IMR-90 (cell line): Measurements from ENCODE around the gene MTOR. TPM values are rescaled to one million over a fixed set of nuclear protein-coding genes. Genes with fewer than 3 reads are reported as not detected.

Source experiments
- ATAC-seq: fragments of 200-7000 bp; cut with Tn5 transposase; 2 replicates; pipeline ENCODE4 v1.9.1; 2020; ENCODE audit warnings: low read depth, mild to moderate bottlenecking, moderate library complexity
- BruUV-seq: library from RNA; stranded (reverse); fragments of 400-500 nt; replicated peaks from 2 replicates; lab custom pipeline; 2021; lab: Mats Ljungman, UMichigan
- CTCF ChIA-PET: fragments of 300-600 bp; formaldehyde crosslinking; extraction: SDS; loops from one replicate; lab custom pipeline; 2021; ENCODE audit warnings: antibody characterized with exemption; lab: Yijun Ruan, JAX
- POLR2A ChIA-PET: fragments of 300-600 bp; sonication (Branson Sonifier 250); formaldehyde crosslinking; loops from one replicate; lab custom pipeline; 2022; ENCODE audit warnings: antibody characterized with exemption; ENCODE audit not compliant: unreplicated experiment; lab: Charles Lee
- DNase-seq: peaks from one replicate; pipeline ENCODE4 v3.0.0; 2013
- H2AFZ ChIP-seq: replicated peaks from 2 replicates; pipeline ENCODE3; 2013; ENCODE audit warnings: low read length, mild to moderate bottlenecking; ENCODE audit not compliant: poor library complexity
- H2AK5ac ChIP-seq: 2 replicates; pipeline ENCODE4 v1.6.1; 2013; ENCODE audit warnings: low read depth, low read length, inconsistent platforms
- H2AK9ac ChIP-seq: replicated peaks from 2 replicates; pipeline ENCODE3; 2013; ENCODE audit warnings: mild to moderate bottlenecking, low read depth, low read length, moderate library complexity; ENCODE audit not compliant: poor library complexity
- H2BK120ac ChIP-seq: 2 replicates; pipeline ENCODE4 v1.6.1; 2013; ENCODE audit warnings: low read depth, low read length, inconsistent platforms
- H2BK15ac ChIP-seq: 3 replicates; pipeline ENCODE4 v1.6.1; 2013; ENCODE audit warnings: low read depth, low read length, inconsistent platforms
- H2BK20ac ChIP-seq: 2 replicates; pipeline ENCODE4 v1.6.1; 2013; ENCODE audit warnings: low read depth, mild to moderate bottlenecking, inconsistent platforms, low read length, moderate library complexity
- H2BK5ac ChIP-seq: 2 replicates; pipeline ENCODE4 v1.6.1; 2013; ENCODE audit warnings: mild to moderate bottlenecking, low read depth, low read length, inconsistent platforms; ENCODE audit not compliant: poor library complexity, severe bottlenecking
- H3K14ac ChIP-seq: replicated peaks from 2 replicates; pipeline ENCODE4 v1.6.1; 2013; ENCODE audit warnings: low read depth, low read length, inconsistent platforms
- H3K18ac ChIP-seq: 2 replicates; pipeline ENCODE4 v1.6.1; 2013; ENCODE audit warnings: low read depth, low read length, control low read depth
- H3K23ac ChIP-seq: 2 replicates; pipeline ENCODE4 v1.6.1; 2013; ENCODE audit warnings: low read depth, low read length, inconsistent platforms
- H3K27ac ChIP-seq: 2 replicates; pipeline ENCODE4 v1.5.1; 2013; ENCODE audit warnings: mild to moderate bottlenecking, control low read depth, low read length; ENCODE audit not compliant: insufficient read depth
- H3K27me3 ChIP-seq: 2 replicates; pipeline ENCODE4 v1.6.1; 2013; ENCODE audit warnings: low read length; ENCODE audit not compliant: control insufficient read depth, insufficient read depth
- H3K36me3 ChIP-seq: 2 replicates; pipeline ENCODE4 v1.6.1; 2013; ENCODE audit warnings: low read length, mixed read lengths; ENCODE audit not compliant: control insufficient read depth, insufficient read depth
- H3K4ac ChIP-seq: 2 replicates; pipeline ENCODE4 v1.6.1; 2013; ENCODE audit warnings: low read depth, low read length, inconsistent platforms
- H3K4me1 ChIP-seq: 2 replicates; pipeline ENCODE4 v1.6.1; 2013; ENCODE audit warnings: low read length, mixed read lengths; ENCODE audit not compliant: control insufficient read depth, insufficient read depth
- H3K4me2 ChIP-seq: 2 replicates; pipeline ENCODE4 v1.6.1; 2013; ENCODE audit warnings: low read depth, mild to moderate bottlenecking, control low read depth, low read length, moderate library complexity
- H3K4me3 ChIP-seq: 2 replicates; pipeline ENCODE4 v1.5.1; 2013; ENCODE audit warnings: low read depth, mild to moderate bottlenecking, control low read depth, low read length, moderate library complexity; ENCODE audit not compliant: insufficient read depth
- H3K56ac ChIP-seq: 2 replicates; pipeline ENCODE4 v1.6.1; 2013; ENCODE audit warnings: low read length, inconsistent platforms; ENCODE audit not compliant: insufficient read depth; ENCODE audit errors: extremely low read depth
- H3K79me1 ChIP-seq, 2 experiments: 2 replicates each; pipeline ENCODE4 v1.6.1; 2013; ENCODE audit warnings: low read length in 2 of 2, inconsistent platforms in 1 of 2, low read depth in 1 of 2
- H3K9ac ChIP-seq: 2 replicates; pipeline ENCODE4 v1.6.1; 2013; ENCODE audit warnings: low read depth, low read length, control low read depth
- H3K9me1 ChIP-seq: 2 replicates; pipeline ENCODE4 v1.6.1; 2013; ENCODE audit warnings: low read length, inconsistent platforms; ENCODE audit not compliant: insufficient read depth
- H3K9me3 ChIP-seq: 2 replicates; pipeline ENCODE4 v1.6.1; 2013; ENCODE audit warnings: low read length; ENCODE audit not compliant: control insufficient read depth, insufficient read depth
- H4K20me1 ChIP-seq: 2 replicates; pipeline ENCODE4 v1.6.1; 2013; ENCODE audit warnings: low read length, inconsistent platforms; ENCODE audit not compliant: insufficient read depth
- H4K5ac ChIP-seq: 2 replicates; pipeline ENCODE4 v1.6.1; 2013; ENCODE audit warnings: mild to moderate bottlenecking, low read depth, low read length, control low read depth
- H4K8ac ChIP-seq, 2 experiments: 2 replicates each; pipeline ENCODE4 v1.6.1; 2013; ENCODE audit warnings: low read depth in 2 of 2, low read length in 2 of 2, control low read depth in 1 of 2, inconsistent platforms in 1 of 2
- H4K91ac ChIP-seq: 2 replicates; pipeline ENCODE4 v1.6.1; 2013; ENCODE audit warnings: low read depth, low read length, inconsistent platforms; ENCODE audit not compliant: insufficient read depth
- BHLHE40 ChIP-seq: fragments of 150-350 bp; IDR thresholded peaks from 2 replicates; pipeline ENCODE4 v1.6.1; 2016; ENCODE audit warnings: mild to moderate bottlenecking, low read depth, low read length
- CEBPB ChIP-seq: IDR thresholded peaks from 2 replicates; pipeline ENCODE4 v1.6.1; 2012; ENCODE audit warnings: low read depth, low read length, improper control_type of control experiment
- CHD1 ChIP-seq: IDR thresholded peaks from 2 replicates; pipeline ENCODE4 v1.6.1; 2012; ENCODE audit warnings: low read depth, low read length, improper control_type of control experiment
- CTCF ChIP-seq: conservative IDR thresholded peaks from 2 replicates; pipeline ENCODE4 v1.5.1; 2012; ENCODE audit warnings: mild to moderate bottlenecking, low read depth, low read length, improper control_type of control experiment
- ELK1 ChIP-seq: fragments of 150-350 bp; IDR thresholded peaks from 2 replicates; pipeline ENCODE4 v1.6.1; 2016; ENCODE audit warnings: low read depth, mild to moderate bottlenecking, low read length, moderate library complexity, borderline replicate concordance
- FOS ChIP-seq: fragments of 150-350 bp; IDR thresholded peaks from 2 replicates; pipeline ENCODE4 v1.6.1; 2016; ENCODE audit warnings: low read depth, low read length
- MAFK ChIP-seq: IDR thresholded peaks from 2 replicates; pipeline ENCODE4 v1.6.1; 2012; ENCODE audit warnings: low read depth, low read length, improper control_type of control experiment
- MAZ ChIP-seq: IDR thresholded peaks from 2 replicates; pipeline ENCODE4 v1.6.1; 2012; ENCODE audit warnings: low read depth, mild to moderate bottlenecking, low read length, improper control_type of control experiment, moderate library complexity, borderline replicate concordance
- MXI1 ChIP-seq: IDR thresholded peaks from 2 replicates; pipeline ENCODE4 v1.6.1; 2012; ENCODE audit warnings: low read depth, mild to moderate bottlenecking, low read length, moderate library complexity, borderline replicate concordance
- NFE2L2 ChIP-seq: fragments of 150-350 bp; IDR thresholded peaks from 2 replicates; pipeline ENCODE4 v1.6.1; 2016; ENCODE audit warnings: low read depth, mild to moderate bottlenecking, low read length
- POLR2A ChIP-seq: IDR thresholded peaks from 2 replicates; pipeline ENCODE4 v1.6.1; 2012; ENCODE audit warnings: mild to moderate bottlenecking, low read depth, low read length
- RAD21 ChIP-seq: IDR thresholded peaks from 2 replicates; pipeline ENCODE4 v1.6.1; 2012; ENCODE audit warnings: low read length, improper control_type of control experiment
- RCOR1 ChIP-seq: IDR thresholded peaks from 2 replicates; pipeline ENCODE4 v1.6.1; 2012; ENCODE audit warnings: mild to moderate bottlenecking, low read length, improper control_type of control experiment; ENCODE audit not compliant: insufficient replicate concordance
- RFX5 ChIP-seq: IDR thresholded peaks from 2 replicates; pipeline ENCODE4 v1.8.0; 2012; ENCODE audit warnings: low read depth, mild to moderate bottlenecking, low read length, moderate library complexity
- SMC3 ChIP-seq: fragments of 150-350 bp; IDR thresholded peaks from 2 replicates; pipeline ENCODE4 v1.6.1; 2016; ENCODE audit warnings: low read depth, mild to moderate bottlenecking, antibody characterized with exemption, low read length, moderate library complexity
- USF2 ChIP-seq: fragments of 150-350 bp; IDR thresholded peaks from 2 replicates; pipeline ENCODE4 v1.6.1; 2017; ENCODE audit warnings: mild to moderate bottlenecking, antibody characterized with exemption, low read length, low read depth
- WGBS, 2 experiments: methylation state at CpG; one replicate each; pipeline versions ENCODE4 v1.1.5 to v1.1.7; 2013; ENCODE audit warnings: missing lambda C conversion rate in 2 of 2; ENCODE audit not compliant: insufficient read length in 1 of 2; ENCODE audit errors: extremely low coverage in 2 of 2; 5-methylcytosine and 5-hydroxymethylcytosine counted together
- dilution Hi-C: fragments of 300-500 bp; cut with HindIII; formaldehyde crosslinking; loops from one replicate; pipeline ENCODE4 v1.14.3; 2018; ENCODE audit warnings: low sequenced_read_pairs; ENCODE audit not compliant: unreplicated experiment
- in situ Hi-C: fragments of 300-500 bp; cut with MboI; formaldehyde crosslinking; loops from 3 replicates; pipeline ENCODE4 v1.14.3; 2019; ENCODE audit warnings: low sequenced_read_pairs, inconsistent platforms, mixed read lengths
- intact Hi-C: fragments of 100-400 bp; cut with micrococcal nuclease; formaldehyde crosslinking; loops from 2 replicates; pipeline ENCODE4 v1.10.0; 2022
- polyA plus RNA-seq, 3 experiments: library from polyadenylated mRNA; depleted of rRNA; stranded (reverse); fragments of >200 nt; gene quantifications; 2 replicates each; pipeline ENCODE4 v1.2.3, GENCODE V29; 2012; ENCODE audit warnings: low replicate concordance in 1 of 3
- total RNA-seq: library from RNA; depleted of rRNA; stranded (reverse); fragments of >200 nt; gene quantifications from 2 replicates; pipeline ENCODE4 v1.2.3, GENCODE V29; 2012

Gene MTOR
- total and polyA plus RNA-seq, 2 of the 4 experiments (the other 2 are of a cell fraction), result 19.2 to 36.7 TPM

GRCh38 chr1:11058026-11058425, 204.3 kb downstream of the MTOR start:
- H3K79me1 ChIP-seq, result peaks cover 24 to 48% of the 10 kb centered on the region in 2 experiments
- no peak overlapping the region for H2BK120ac ChIP-seq
- H3K4me2 ChIP-seq, result no peak overlapping the region
- H2AK5ac ChIP-seq, result no peak overlapping the region
- H2BK5ac ChIP-seq, result no peak overlapping the region
- WGBS, 2 experiments, result 90% methylated on average over 11 of the region's 14 CpGs; no CpG with 5 or more reads in 1 of the 2 experiments
- ChIA-PET POLR2A (interaction anchor here (0.6 kb wide), 1 partner anchor 764 kb away, joined by 3 read pairs; no protein-coding TSS in a partner anchor), CTCF (interaction anchor here (1.4 kb wide), 1 partner anchor 20 kb away, joined by 5 read pairs; no protein-coding TSS in a partner anchor)
- BruUV-seq, result no TSS peak
- ATAC-seq, result no peak
- H2BK20ac ChIP-seq, result no peak overlapping the region
- H3K14ac ChIP-seq, result no peak overlapping the region
- no peaks in the 10 kb centered on the region for H3K9me3 ChIP-seq
- TF ChIP-seq CEBPB, result no peak
- TF ChIP-seq SMC3, result no peak
- no peak for TF ChIP-seq ELK1
- TF ChIP-seq FOS, result no peak
- no peak for TF ChIP-seq BHLHE40
- no peak for TF ChIP-seq CTCF
- TF ChIP-seq POLR2A, result no peak
- TF ChIP-seq RCOR1, result no peak
- TF ChIP-seq RAD21, result no peak
- TF ChIP-seq MXI1, result no peak
- TF ChIP-seq MAFK, result no peak
- TF ChIP-seq NFE2L2, result no peak
- no peak for TF ChIP-seq RFX5
- no peak for TF ChIP-seq MAZ
- no peak for TF ChIP-seq CHD1
- TF ChIP-seq USF2, result no peak
- no peak overlapping the region for H3K4me3 ChIP-seq
- no peak overlapping the region for H3K27ac ChIP-seq
- peaks cover 8% of the 10 kb centered on the region; the same call in 1 of the 2 replicates for H3K9me1 ChIP-seq
- in situ Hi-C loops, result no loop called here
- H3K18ac ChIP-seq, result no peak overlapping the region
- peak overlapping the region; percentile 78 for H2AK9ac ChIP-seq
- intact Hi-C loops, result no loop called here
- no peak overlapping the region for H3K56ac ChIP-seq
- H3K23ac ChIP-seq, result no peak overlapping the region
- H4K5ac ChIP-seq, result no peak overlapping the region
- no peak overlapping the region for H3K9ac ChIP-seq
- peaks cover 8% of the 10 kb centered on the region for H3K4me1 ChIP-seq
- H3K36me3 ChIP-seq, result peaks cover 17% of the 10 kb centered on the region
- H4K91ac ChIP-seq, result no peak overlapping the region
- dilution Hi-C loops, result no loop called here
- no peak overlapping the region for H3K4ac ChIP-seq
- peaks cover 20% of the 10 kb centered on the region for H4K20me1 ChIP-seq
- no peak overlapping the region for H4K8ac ChIP-seq
- no peak for DNase-seq
- H2BK15ac ChIP-seq, result no peak overlapping the region
- no peak overlapping the region for H2AFZ ChIP-seq
- no peaks in the 10 kb centered on the region for H3K27me3 ChIP-seq
